Upper lobe of left lung (tissue), 6 donors: ENCODE measurements around the gene S100A6. TPM values are rescaled to one million over a fixed set of nuclear protein-coding genes. Genes with fewer than 3 reads are reported as not detected.
"Not testable (repeated sequence)": the region's sequence is repeated elsewhere in the genome, so short reads cannot be mapped to it uniquely, and the experiment has no call there.

ENCODE experiments used
- ATAC-seq, 2 donors: fragments of 200-7000 bp; cut with Tn5 transposase; one replicate each; pipeline ENCODE4 v1.9.1; 2022; ENCODE audit warnings: mild to moderate bottlenecking in 2 of 2, moderate library complexity in 2 of 2; ENCODE audit not compliant: low FRiP score in 2 of 2
- DNase-seq, 2 donors: peaks; one replicate each; pipeline ENCODE4 v3.0.0-alpha.2; 2019 to 2020
- H3K27ac ChIP-seq, 4 donors: fragments of 200-600 bp; sonication (generic); one replicate each; pipeline ENCODE4 v1.5.1; 2016 to 2019
- H3K27me3 ChIP-seq, 4 donors: fragments of 200-600 bp; sonication (generic); one replicate each; pipeline ENCODE4 v1.5.1; 2017 to 2019
- H3K36me3 ChIP-seq, 4 donors: fragments of 200-600 bp; sonication (generic); one replicate each; pipeline ENCODE4 v1.5.1; 2016 to 2019
- H3K4me1 ChIP-seq, 4 donors: fragments of 200-600 bp; sonication (generic); one replicate each; pipeline ENCODE4 v1.5.1; 2018 to 2019
- H3K4me3 ChIP-seq, 4 donors: fragments of 200-600 bp; sonication (generic); one replicate each; pipeline ENCODE4 v1.5.1; 2017 to 2019; ENCODE audit warnings: mild to moderate bottlenecking in 2 of 4, moderate library complexity in 1 of 4
- H3K9me3 ChIP-seq, 4 donors: fragments of 200-600 bp; sonication (generic); one replicate each; pipeline ENCODE4 v1.5.1; 2018 to 2019
- CTCF ChIP-seq, 6 experiments: fragments of 450-650 bp in 4 of 6; fragments of 200-600 bp in 2 of 6; sonication (generic) in 2 of 6; IDR thresholded peaks; one replicate each; pipeline ENCODE4 v1.5.1; 2016 to 2019; ENCODE audit warnings: antibody characterized with exemption in 6 of 6
- EP300 ChIP-seq, 4 donors: sonication (generic); formaldehyde crosslinking; IDR thresholded peaks; one replicate each; pipeline ENCODE4 v1.5.1; 2017; ENCODE audit warnings: antibody characterized with exemption in 4 of 4, control low read depth in 2 of 4
- POLR2A ChIP-seq, 4 donors: fragments of 450-650 bp; IDR thresholded peaks; one replicate each; pipeline ENCODE4 v1.5.1; 2016 to 2017; ENCODE audit warnings: antibody characterized with exemption in 4 of 4, mild to moderate bottlenecking in 2 of 4
- POLR2AphosphoS5 ChIP-seq, 2 donors: sonication (generic); formaldehyde crosslinking; IDR thresholded peaks; one replicate each; pipeline ENCODE4 v1.5.1; 2017; ENCODE audit warnings: antibody characterized with exemption in 2 of 2
- WGBS, 2 donors: methylation state at CpG; one replicate each; pipeline ENCODE4 v1.1.5; 2017 to 2018; 5-methylcytosine and 5-hydroxymethylcytosine counted together
- total RNA-seq, 6 donors: library from RNA; depleted of rRNA in 4 of 6; stranded (reverse); fragments of >200 nt in 4 of 6; gene quantifications; one replicate each; pipeline versions ENCODE4 v1.1.0 to v1.2.1, GENCODE V29; 2016 to 2021
- donor health status: DM: no; HTN: no; CAD: no; lungs with moderate emphysema.
- donor health status: DM: no; HTN: yes; CAD: no; lungs with severe emphysema.

The S100A6 gene
- total RNA-seq, 6 donors from 2014 or later: 399 to 1,595 (median 925) TPM

- ATAC-seq (no peak), DNase-seq (no peak)
- H3K27me3 ChIP-seq: no peaks in the 10 kb centered on the region
- no peak for TF ChIP-seq EP300 (IDR thresholded peaks at IDR 0.05)
- no peak for TF ChIP-seq POLR2A (IDR thresholded peaks at IDR 0.05)
- TF ChIP-seq CTCF (IDR thresholded peaks at IDR 0.05): no peak
- no peak for TF ChIP-seq POLR2AphosphoS5 (IDR thresholded peaks at IDR 0.05)
- H3K4me1 ChIP-seq: peaks cover 5 to 12% (median 8%) of the 10 kb centered on the region in 4 donors
- H3K36me3 ChIP-seq: no peaks in the 10 kb centered on the region
- H3K27ac ChIP-seq: no peak overlapping the region
- 91 to 93% methylated on average over 4 of the region's 4 CpGs for WGBS, 2 donors
- H3K4me3 ChIP-seq: no peak overlapping the region
- no peaks in the 10 kb centered on the region for H3K9me3 ChIP-seq
Measured at GRCh38 chr1:153520818-153521476, 14.8 kb downstream of the S100A6 start.

GRCh38 chr1:153520137-153520691 lies 15.6 kb downstream of the S100A6 start:
- not testable (repeated sequence) for H3K36me3 ChIP-seq, DNase-seq, H3K27me3 ChIP-seq, ATAC-seq, H3K9me3 ChIP-seq, H3K27ac ChIP-seq, H3K4me3 ChIP-seq
- WGBS, 2 donors: 88 to 91% methylated on average over 5 of the region's 5 CpGs
- H3K4me1 ChIP-seq: peaks cover 12 to 16% (median 15%) of the 10 kb centered on the region in 4 donors

GRCh38 chr1:153519242-153519641 lies 16.5 kb downstream of the S100A6 start:
- no peak for ATAC-seq
- no peaks in the 10 kb centered on the region for H3K9me3 ChIP-seq
- 83 to 88% methylated on average over 3 of the region's 3 CpGs for WGBS, 2 donors

GRCh38 chr1:153515504-153516394 lies 20.0 kb downstream of the S100A6 start:
- peak in 1 of 2 donors; percentile 89 for DNase-seq
- TF ChIP-seq EP300 (IDR thresholded peaks at IDR 0.05) (no peak), POLR2AphosphoS5 (IDR thresholded peaks at IDR 0.05) (peak in 1 of 2 donors; percentile 29), POLR2A (IDR thresholded peaks at IDR 0.05) (peak in 1 of 4 donors; percentile 51)
- ATAC-seq: peak; percentile 59 to 88
- peak overlapping the region; percentile 9 to 84 (median 56) for H3K27ac ChIP-seq
- H3K4me1 ChIP-seq: peaks cover 14 to 25% (median 19%) of the 10 kb centered on the region in 4 donors
- H3K36me3 ChIP-seq: no peaks in the 10 kb centered on the region
- H3K27me3 ChIP-seq: no peaks in the 10 kb centered on the region
- 46 to 52% methylated on average over 6 to 8 of the region's 8 CpGs for WGBS, 2 donors
- H3K4me3 ChIP-seq: no peak overlapping the region
- no peaks in the 10 kb centered on the region for H3K9me3 ChIP-seq

More at GRCh38 chr1:153519242-153519641, 16.5 kb downstream of the S100A6 start:
- Histone ChIP-seq H3K36me3 (no peaks in the 10 kb centered on the region), H3K4me1 (peaks cover 14 to 19% (median 17%) of the 10 kb centered on the region in 4 donors), H3K27ac (no peak overlapping the region), H3K4me3 (no peak overlapping the region), H3K27me3 (no peaks in the 10 kb centered on the region)
- DNase-seq: no peak
- no peak for TF ChIP-seq POLR2A (IDR thresholded peaks at IDR 0.05)
- no peak for TF ChIP-seq CTCF (IDR thresholded peaks at IDR 0.05)
- no peak for TF ChIP-seq POLR2AphosphoS5 (IDR thresholded peaks at IDR 0.05)
- no peak for TF ChIP-seq EP300 (IDR thresholded peaks at IDR 0.05)

GRCh38 chr1:153513666-153514065 lies 22.1 kb downstream of the S100A6 start:
- ATAC-seq (no peak), DNase-seq (no peak)
- 91 to 92% methylated on average over 7 of the region's 7 CpGs for WGBS, 2 donors
- Histone ChIP-seq H3K4me1 (peaks cover 14 to 27% (median 19%) of the 10 kb centered on the region in 4 donors), H3K4me3 (no peak overlapping the region), H3K9me3 (no peaks in the 10 kb centered on the region), H3K27ac (no peak overlapping the region), H3K27me3 (no peaks in the 10 kb centered on the region), H3K36me3 (no peaks in the 10 kb centered on the region)
- TF ChIP-seq CTCF (IDR thresholded peaks at IDR 0.05) (no peak), EP300 (IDR thresholded peaks at IDR 0.05) (no peak), POLR2AphosphoS5 (IDR thresholded peaks at IDR 0.05) (no peak), POLR2A (IDR thresholded peaks at IDR 0.05) (no peak)
